OCI-LY7 (cell line): ENCODE data around the gene KXD1. TPM values are rescaled to one million over a fixed set of nuclear protein-coding genes. Genes with fewer than 3 reads are reported as not detected.

Source experiments
- BruUV-seq: library from RNA; stranded (reverse); fragments of 400-500 nt; replicated peaks from 2 replicates; lab custom pipeline; 2021; lab: Mats Ljungman, UMichigan
- CTCF ChIA-PET: fragments of 300-600 bp; sonication (Branson Sonifier 250); formaldehyde crosslinking; loops from one replicate; lab custom pipeline; 2022; ENCODE audit warnings: antibody characterized with exemption; ENCODE audit not compliant: unreplicated experiment; lab: Charles Lee
- POLR2A ChIA-PET: fragments of 300-600 bp; sonication (Branson Sonifier 250); formaldehyde crosslinking; loops from one replicate; lab custom pipeline; 2022; ENCODE audit warnings: antibody characterized with exemption; lab: Charles Lee
- DNase-seq: peaks from one replicate; pipeline ENCODE4 v3.0.0-alpha.2; 2015; ENCODE audit warnings: low spot score
- H2AFZ ChIP-seq: fragments of 200-600 bp; sonication (generic), shearing (Covaris generic); 2 replicates; pipeline ENCODE4 v1.6.1; 2014; ENCODE audit warnings: mild to moderate bottlenecking, antibody characterized with exemption, low read length, moderate library complexity
- H3K27ac ChIP-seq: fragments of 200-600 bp; sonication (generic); 2 replicates; pipeline ENCODE4 v1.5.1; 2014; ENCODE audit warnings: mixed run types, low read depth, mild to moderate bottlenecking, moderate library complexity, low read length, inconsistent platforms; ENCODE audit not compliant: poor library complexity, severe bottlenecking
- H3K36me3 ChIP-seq: fragments of 200-600 bp; sonication (generic); 2 replicates; pipeline ENCODE4 v1.6.1; 2014; ENCODE audit warnings: mild to moderate bottlenecking, antibody characterized with exemption, low read length, moderate library complexity, mixed read lengths; ENCODE audit not compliant: insufficient read depth
- H3K4me1 ChIP-seq: fragments of 200-600 bp; sonication (generic); 2 replicates; pipeline ENCODE4 v1.5.1; 2014; ENCODE audit warnings: mild to moderate bottlenecking, low read length; ENCODE audit not compliant: insufficient read depth, poor library complexity, severe bottlenecking
- H3K4me2 ChIP-seq: fragments of 200-600 bp; sonication (generic); 2 replicates; pipeline ENCODE4 v1.6.1; 2014; ENCODE audit warnings: mild to moderate bottlenecking, low read length
- H3K4me3 ChIP-seq: fragments of 200-600 bp; sonication (generic); 2 replicates; pipeline ENCODE4 v1.5.1; 2014; ENCODE audit warnings: mild to moderate bottlenecking, low read depth, low read length; ENCODE audit not compliant: poor library complexity, severe bottlenecking
- H3K79me2 ChIP-seq: fragments of 200-600 bp; sonication (generic); 2 replicates; pipeline ENCODE4 v1.6.1; 2016; ENCODE audit warnings: low read depth, mild to moderate bottlenecking, low read length, moderate library complexity, mixed read lengths; ENCODE audit not compliant: insufficient read depth
- H3K9me2 ChIP-seq: fragments of 200-600 bp; sonication (generic); 2 replicates; pipeline ENCODE4 v1.6.1; 2016; ENCODE audit warnings: mild to moderate bottlenecking, low read length, mixed read lengths; ENCODE audit not compliant: insufficient read depth
- H3K9me3 ChIP-seq: fragments of 200-600 bp; sonication (generic); 2 replicates; pipeline ENCODE4 v1.6.1; 2014; ENCODE audit warnings: mild to moderate bottlenecking, mixed run types, low read length, mixed read lengths
- H4K20me1 ChIP-seq: fragments of 200-600 bp; sonication (generic); 2 replicates; pipeline ENCODE4 v1.6.1; 2014; ENCODE audit warnings: mild to moderate bottlenecking, antibody characterized with exemption, low read length, moderate library complexity, mixed read lengths; ENCODE audit not compliant: insufficient read depth
- EZH2phosphoT487 ChIP-seq: fragments of 200-600 bp; sonication (generic); IDR thresholded peaks from 2 replicates; pipeline ENCODE4 v1.6.1; 2018; ENCODE audit warnings: low read depth, borderline replicate concordance, mild to moderate bottlenecking, mixed run types, antibody characterized with exemption, low read length, moderate library complexity, mixed read lengths
- intact Hi-C: fragments of 100-400 bp; cut with micrococcal nuclease; formaldehyde crosslinking; loops from one replicate; pipeline ENCODE4 v1.10.0; 2022; ENCODE audit not compliant: unreplicated experiment
- total RNA-seq, 2 experiments: library from RNA; depleted of rRNA in 1 of 2; stranded (reverse); fragments of >200 nt in 1 of 2; shearing (Covaris generic) in 1 of 2; gene quantifications; 2 replicates each; pipeline ENCODE4 v1.2.3, GENCODE V29; 2014 to 2022
- TF ChIP-seq, protein P1 (sequence below): fragments of 200-600 bp; sonication (generic); conservative IDR thresholded peaks from 2 replicates; pipeline ENCODE4 v1.5.1; 2014; ENCODE audit warnings: mild to moderate bottlenecking, antibody characterized with exemption, low read length, moderate library complexity, mixed read lengths

Gene KXD1
- total RNA-seq, 2 experiments from 2014 or later = 96.7 to 99.8 TPM

DNA sequence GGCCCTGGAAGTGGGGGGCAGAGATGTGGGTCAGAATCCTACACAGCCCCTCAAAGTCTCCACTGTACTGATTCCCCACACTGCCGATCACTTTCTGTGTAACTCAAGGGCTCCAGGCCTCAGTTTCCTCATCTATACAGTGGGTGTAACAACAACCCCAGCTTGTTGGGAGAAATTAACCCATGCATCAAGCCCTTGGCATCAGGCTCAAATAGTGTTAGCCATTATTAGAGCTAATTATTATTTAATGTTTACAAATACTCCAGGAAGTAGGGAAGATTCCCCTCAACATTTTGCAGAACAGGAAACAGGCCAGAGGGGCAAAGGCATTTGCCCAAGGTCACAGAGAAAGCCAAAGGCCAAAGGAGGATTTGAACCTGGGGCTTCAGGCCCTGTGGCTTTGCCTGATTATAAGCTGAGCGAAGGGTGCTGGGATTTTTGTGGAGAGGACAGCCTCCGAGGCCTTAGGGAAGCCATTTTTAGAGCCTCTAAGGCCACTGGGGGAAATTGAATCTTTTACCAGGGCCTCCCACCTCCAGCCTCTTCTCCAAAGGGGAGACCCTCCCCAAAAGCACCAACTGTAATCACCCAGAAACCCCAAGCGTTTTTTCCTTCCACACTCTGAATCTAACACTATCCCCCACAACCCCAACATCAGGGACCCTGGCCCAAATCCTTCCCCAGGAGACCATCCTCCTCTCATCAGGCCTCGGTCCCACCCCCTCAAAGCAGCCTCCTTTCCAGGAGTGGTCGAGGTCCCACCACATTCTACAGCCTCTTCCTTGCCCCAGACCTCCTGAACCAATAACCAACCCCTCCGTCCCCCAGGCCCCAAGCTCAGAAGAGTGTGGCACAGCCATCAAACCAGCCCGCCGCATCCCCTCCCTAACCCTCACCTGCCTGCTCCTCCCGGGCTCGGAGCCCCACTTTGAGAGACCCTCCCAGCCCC is 15.4 kb upstream of the KXD1 start:
- Histone ChIP-seq H3K79me2 (peaks cover 12% of the 10 kb centered on the region), H2AFZ (no peak overlapping the region), H3K9me2 (no peaks in the 10 kb centered on the region), H3K4me2 (peak overlapping the region; percentile 99), H3K27ac (peak overlapping the region; percentile 40), H3K9me3 (no peaks in the 10 kb centered on the region), H3K4me1 (peaks cover 19% of the 10 kb centered on the region), H3K4me3 (peak overlapping the region; percentile 76), H3K36me3 (peaks cover 40% of the 10 kb centered on the region), H4K20me1 (no peaks in the 10 kb centered on the region)
- ChIA-PET CTCF (interaction anchor here (0.6 kb wide), 2 partner anchors 11 to 21 kb away, joined by 3 read pairs; no protein-coding TSS in a partner anchor), POLR2A (interaction anchor here (0.6 to 1.0 kb wide), 3 partner anchors 10 to 150 kb away, joined by 3 to 5 read pairs (median 3); no protein-coding TSS in a partner anchor)
- TF ChIP-seq, protein P1, sequence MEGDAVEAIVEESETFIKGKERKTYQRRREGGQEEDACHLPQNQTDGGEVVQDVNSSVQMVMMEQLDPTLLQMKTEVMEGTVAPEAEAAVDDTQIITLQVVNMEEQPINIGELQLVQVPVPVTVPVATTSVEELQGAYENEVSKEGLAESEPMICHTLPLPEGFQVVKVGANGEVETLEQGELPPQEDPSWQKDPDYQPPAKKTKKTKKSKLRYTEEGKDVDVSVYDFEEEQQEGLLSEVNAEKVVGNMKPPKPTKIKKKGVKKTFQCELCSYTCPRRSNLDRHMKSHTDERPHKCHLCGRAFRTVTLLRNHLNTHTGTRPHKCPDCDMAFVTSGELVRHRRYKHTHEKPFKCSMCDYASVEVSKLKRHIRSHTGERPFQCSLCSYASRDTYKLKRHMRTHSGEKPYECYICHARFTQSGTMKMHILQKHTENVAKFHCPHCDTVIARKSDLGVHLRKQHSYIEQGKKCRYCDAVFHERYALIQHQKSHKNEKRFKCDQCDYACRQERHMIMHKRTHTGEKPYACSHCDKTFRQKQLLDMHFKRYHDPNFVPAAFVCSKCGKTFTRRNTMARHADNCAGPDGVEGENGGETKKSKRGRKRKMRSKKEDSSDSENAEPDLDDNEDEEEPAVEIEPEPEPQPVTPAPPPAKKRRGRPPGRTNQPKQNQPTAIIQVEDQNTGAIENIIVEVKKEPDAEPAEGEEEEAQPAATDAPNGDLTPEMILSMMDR = no peak
- no TSS peak for BruUV-seq
- DNase-seq = peak; percentile 28
- intact Hi-C loops = loop anchor here (2.0 kb wide), 1 partner anchor 47 kb away; the partner anchor contains the start of gene REX1BD

DNA sequence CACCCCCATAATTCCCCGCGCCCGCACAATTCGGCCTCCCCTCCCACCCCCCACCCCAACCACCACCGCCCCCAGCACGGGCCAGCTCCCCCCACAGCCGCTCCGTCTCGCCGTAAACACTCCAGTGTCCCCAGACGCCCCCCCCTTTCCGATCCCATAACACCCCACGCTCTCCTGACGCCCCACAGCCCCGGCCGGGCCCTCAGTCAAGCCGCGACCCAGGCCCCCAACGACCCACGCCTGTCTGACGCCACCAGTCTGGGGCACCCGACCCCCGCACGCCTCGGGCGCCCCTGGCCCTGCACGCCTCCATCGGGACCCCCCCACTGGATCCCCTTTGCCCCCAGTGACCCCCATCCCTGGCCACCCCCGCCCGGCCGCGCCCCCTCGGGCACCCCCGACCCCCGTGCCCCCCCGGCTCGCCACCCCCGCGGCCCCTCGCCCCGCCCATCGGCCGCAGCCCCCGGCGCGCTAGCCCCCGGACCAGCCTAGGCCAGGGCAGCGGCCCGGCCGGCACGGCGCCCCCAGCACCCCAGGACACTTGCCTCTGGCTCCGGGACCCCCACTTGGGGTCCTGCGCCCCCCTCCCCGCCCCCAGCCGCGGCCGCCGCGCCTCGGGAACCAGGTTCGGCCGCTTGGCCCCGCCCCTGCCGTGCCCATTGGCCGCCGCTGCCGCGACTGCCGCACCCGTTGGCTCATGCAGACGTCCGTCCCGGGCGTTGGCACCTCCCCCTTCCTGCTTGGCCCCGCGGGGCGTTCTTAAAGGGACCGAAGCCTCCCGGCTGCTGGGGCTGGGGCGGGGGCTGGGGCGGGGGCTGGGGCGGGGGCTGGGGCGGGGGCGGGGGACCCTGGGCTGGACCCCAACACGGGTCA is 14.5 kb upstream of the KXD1 start, which contains the start of gene FKBP8:
Gene FKBP8, minus strand, starts transcription at position 633 of the 873 bp plus-strand sequence. CDS start 1,603 bp downstream, outside the sequence.
- Histone ChIP-seq H3K9me2 (no peaks in the 10 kb centered on the region), H3K4me2 (peak within 1 kb of the TSS; percentile 99), H3K4me1 (peaks cover 19% of the 10 kb centered on the region), H4K20me1 (no peaks in the 10 kb centered on the region), H2AFZ (peak within 1 kb of the TSS; percentile 85), H3K9me3 (no peaks in the 10 kb centered on the region), H3K79me2 (peaks cover 12% of the 10 kb centered on the region), H3K36me3 (peaks cover 31% of the 10 kb centered on the region), H3K4me3 (peak within 1 kb of the TSS; percentile 76), H3K27ac (peak within 1 kb of the TSS; percentile 54)
- no TSS peak for BruUV-seq
- ChIA-PET POLR2A (interaction anchor here (1.0 to 1.8 kb wide), 9 partner anchors 11 to 119 kb away, joined by 3 to 16 read pairs (median 4); partner anchors contain the start of genes ELL, KXD1, REX1BD and UBA52), CTCF (interaction anchor here (0.6 to 1.4 kb wide), 3 partner anchors 12 to 22 kb away, joined by 3 to 4 read pairs (median 3); partner anchors contain the start of gene ELL)
- no peak for TF ChIP-seq EZH2phosphoT487
- TF ChIP-seq, protein P1 = no peak
- DNase-seq = peak; percentile 94
- intact Hi-C loops = loop anchor here (1.0 to 2.0 kb wide), 2 partner anchors 21 to 46 kb away; partner anchors contain the start of genes ELL and REX1BD
